ENCODE results near the gene ACOT13.

- TF ChIP-seq CTCF (IDR thresholded peaks at IDR 0.05) = no peak
- no peak for TF ChIP-seq POLR2A (IDR thresholded peaks at IDR 0.05)
- TF ChIP-seq POLR2AphosphoS5 (IDR thresholded peaks at IDR 0.05) = no peak
These were observed 20.1 kb upstream of the ACOT13 start for GRCh38 chr6:24646771-24647170.

All from gastroesophageal sphincter (tissue), 3 donors.